ENCODE data around the gene SPATA31E1.

GRCh38 chr9:87859137-87859536 lies 23.5 kb upstream of the SPATA31E1 start:
- TF ChIP-seq CTCF (IDR thresholded peaks at IDR 0.05): no peak
- TF ChIP-seq EZH2 (IDR thresholded peaks at IDR 0.05; ENCODE audit: borderline replicate concordance, insufficient read depth, low read depth, low read length, poor library complexity, severe bottlenecking): no peak

Measured in B cell (primary cell).